Panc1 (cell line): Measurements from ENCODE around the gene ZNF526. TPM values are rescaled to one million over a fixed set of nuclear protein-coding genes. Genes with fewer than 3 reads are reported as not detected.

Experiments used
- ATAC-seq: fragments of 200-7000 bp; cut with Tn5 transposase; 2 replicates; pipeline ENCODE4 v1.9.1; 2020; ENCODE audit warnings: mild to moderate bottlenecking, moderate library complexity
- BruUV-seq: library from RNA; stranded (reverse); fragments of 400-500 nt; replicated peaks from 2 replicates; lab custom pipeline; 2021; lab: Mats Ljungman, UMichigan
- CTCF ChIA-PET: fragments of 300-600 bp; sonication (Branson Sonifier 250); formaldehyde crosslinking; loops from one replicate; lab custom pipeline; 2022; ENCODE audit warnings: antibody characterized with exemption; lab: Charles Lee
- POLR2A ChIA-PET: fragments of 300-600 bp; sonication (Branson Sonifier 250); formaldehyde crosslinking; loops from one replicate; lab custom pipeline; 2022; ENCODE audit warnings: antibody characterized with exemption; lab: Charles Lee
- DNase-seq: peaks from one replicate; pipeline ENCODE4 v3.0.0-alpha.2; 2010; ENCODE audit warnings: low read depth, low spot score
- H3K27ac ChIP-seq: 2 replicates; pipeline ENCODE4 v1.5.1; 2011; ENCODE audit warnings: mild to moderate bottlenecking, low read length, inconsistent platforms
- H3K27me3 ChIP-seq: fragments of 200-500 bp; sonication (Bioruptor generic); 2 replicates; pipeline ENCODE4 v1.6.0; 2014; ENCODE audit warnings: low read length, inconsistent platforms; ENCODE audit not compliant: control insufficient read depth, insufficient read depth
- H3K36me3 ChIP-seq: fragments of 200-500 bp; sonication (Bioruptor generic); 2 replicates; pipeline ENCODE4 v1.5.1; 2014; ENCODE audit warnings: inconsistent platforms, mild to moderate bottlenecking, low read length, moderate library complexity; ENCODE audit not compliant: control insufficient read depth, insufficient read depth
- H3K4me1 ChIP-seq: 2 replicates; pipeline ENCODE4 v1.5.1; 2011; ENCODE audit warnings: inconsistent platforms, mild to moderate bottlenecking, low read length, moderate library complexity; ENCODE audit not compliant: control insufficient read depth, insufficient read depth
- H3K4me3 ChIP-seq, 2 experiments: 2 replicates each; pipeline ENCODE4 v1.5.1; 2011 to 2012; ENCODE audit warnings: low read depth in 2 of 2, low read length in 2 of 2, mild to moderate bottlenecking in 2 of 2, inconsistent platforms in 1 of 2, moderate library complexity in 1 of 2
- H3K9me3 ChIP-seq: fragments of 200-500 bp; sonication (Bioruptor generic); 2 replicates; pipeline ENCODE4 v1.5.1; 2014; ENCODE audit warnings: low read depth, mild to moderate bottlenecking, inconsistent platforms, low read length, moderate library complexity; ENCODE audit not compliant: control insufficient read depth, insufficient read depth
- CTCF ChIP-seq: fragments of 450-650 bp; IDR thresholded peaks from 2 replicates; pipeline ENCODE4 v1.5.1; 2017; ENCODE audit warnings: mild to moderate bottlenecking
- POLR2AphosphoS5 ChIP-seq: IDR thresholded peaks from 2 replicates; pipeline ENCODE4 v1.6.1; 2012; ENCODE audit warnings: mild to moderate bottlenecking, low read depth, low read length, moderate library complexity
- SIN3A ChIP-seq: IDR thresholded peaks from 2 replicates; pipeline ENCODE4 v1.6.1; 2012; ENCODE audit warnings: low read depth, mild to moderate bottlenecking, low read length, moderate library complexity, borderline replicate concordance; ENCODE audit not compliant: insufficient read depth
- TCF7L2 ChIP-seq: IDR thresholded peaks from 2 replicates; pipeline ENCODE4 v1.6.1; 2011; ENCODE audit warnings: mild to moderate bottlenecking, low read depth, low read length, inconsistent platforms
- in situ Hi-C: cut with HindIII; loops from 2 replicates; pipeline ENCODE4 v1.10.0; 2016; ENCODE audit warnings: low sequenced_read_pairs, low pct_unique_long_range_greater_than_20kb
- intact Hi-C: fragments of 100-400 bp; cut with micrococcal nuclease; formaldehyde crosslinking; loops from one replicate; pipeline ENCODE4 v1.10.0; 2022; ENCODE audit not compliant: unreplicated experiment
- total RNA-seq: library from RNA; stranded (reverse); gene quantifications from one replicate; pipeline ENCODE4 v1.2.1, GENCODE V29; 2021; ENCODE audit not compliant: unreplicated experiment
- TF ChIP-seq, protein P1 (sequence below), 2 experiments: IDR thresholded peaks; 2 replicates each; pipeline ENCODE4 v1.6.1; 2011 to 2012; ENCODE audit warnings: low read depth in 2 of 2, control low read depth in 1 of 2, low read length in 1 of 2, mild to moderate bottlenecking in 1 of 2, moderate library complexity in 1 of 2; ENCODE audit not compliant: insufficient read depth in 1 of 2

Gene ZNF526
- total RNA-seq, 1 experiment from 2014 or later, result 10.5 TPM

- ATAC-seq, result no peak
- intact Hi-C loops, result no loop called here
- BruUV-seq, result no TSS peak
- in situ Hi-C loops, result no loop called here
- H3K36me3 ChIP-seq, result no peaks in the 10 kb centered on the region
- no peak for DNase-seq
- POLR2A ChIA-PET, result no interaction called here
- H3K27ac ChIP-seq, result no peak overlapping the region
- no peaks in the 10 kb centered on the region for H3K27me3 ChIP-seq
- H3K4me3 ChIP-seq, result no peak overlapping the region
- H3K9me3 ChIP-seq, result no peaks in the 10 kb centered on the region
- CTCF ChIA-PET, result no interaction called here
- no peaks in the 10 kb centered on the region for H3K4me1 ChIP-seq
- TF ChIP-seq, protein P1, sequence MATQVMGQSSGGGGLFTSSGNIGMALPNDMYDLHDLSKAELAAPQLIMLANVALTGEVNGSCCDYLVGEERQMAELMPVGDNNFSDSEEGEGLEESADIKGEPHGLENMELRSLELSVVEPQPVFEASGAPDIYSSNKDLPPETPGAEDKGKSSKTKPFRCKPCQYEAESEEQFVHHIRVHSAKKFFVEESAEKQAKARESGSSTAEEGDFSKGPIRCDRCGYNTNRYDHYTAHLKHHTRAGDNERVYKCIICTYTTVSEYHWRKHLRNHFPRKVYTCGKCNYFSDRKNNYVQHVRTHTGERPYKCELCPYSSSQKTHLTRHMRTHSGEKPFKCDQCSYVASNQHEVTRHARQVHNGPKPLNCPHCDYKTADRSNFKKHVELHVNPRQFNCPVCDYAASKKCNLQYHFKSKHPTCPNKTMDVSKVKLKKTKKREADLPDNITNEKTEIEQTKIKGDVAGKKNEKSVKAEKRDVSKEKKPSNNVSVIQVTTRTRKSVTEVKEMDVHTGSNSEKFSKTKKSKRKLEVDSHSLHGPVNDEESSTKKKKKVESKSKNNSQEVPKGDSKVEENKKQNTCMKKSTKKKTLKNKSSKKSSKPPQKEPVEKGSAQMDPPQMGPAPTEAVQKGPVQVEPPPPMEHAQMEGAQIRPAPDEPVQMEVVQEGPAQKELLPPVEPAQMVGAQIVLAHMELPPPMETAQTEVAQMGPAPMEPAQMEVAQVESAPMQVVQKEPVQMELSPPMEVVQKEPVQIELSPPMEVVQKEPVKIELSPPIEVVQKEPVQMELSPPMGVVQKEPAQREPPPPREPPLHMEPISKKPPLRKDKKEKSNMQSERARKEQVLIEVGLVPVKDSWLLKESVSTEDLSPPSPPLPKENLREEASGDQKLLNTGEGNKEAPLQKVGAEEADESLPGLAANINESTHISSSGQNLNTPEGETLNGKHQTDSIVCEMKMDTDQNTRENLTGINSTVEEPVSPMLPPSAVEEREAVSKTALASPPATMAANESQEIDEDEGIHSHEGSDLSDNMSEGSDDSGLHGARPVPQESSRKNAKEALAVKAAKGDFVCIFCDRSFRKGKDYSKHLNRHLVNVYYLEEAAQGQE (IDR thresholded peaks at IDR 0.05; ENCODE audit: insufficient read depth in 1 of 2, low read depth in 2 of 2, low read length in 1 of 2), result no peak
- TF ChIP-seq SIN3A, result no peak
- TF ChIP-seq TCF7L2, result no peak
- no peak for TF ChIP-seq CTCF
These were observed 26.4 kb upstream of the ZNF526 start for GRCh38 chr19:42193706-42194105.

DNA sequence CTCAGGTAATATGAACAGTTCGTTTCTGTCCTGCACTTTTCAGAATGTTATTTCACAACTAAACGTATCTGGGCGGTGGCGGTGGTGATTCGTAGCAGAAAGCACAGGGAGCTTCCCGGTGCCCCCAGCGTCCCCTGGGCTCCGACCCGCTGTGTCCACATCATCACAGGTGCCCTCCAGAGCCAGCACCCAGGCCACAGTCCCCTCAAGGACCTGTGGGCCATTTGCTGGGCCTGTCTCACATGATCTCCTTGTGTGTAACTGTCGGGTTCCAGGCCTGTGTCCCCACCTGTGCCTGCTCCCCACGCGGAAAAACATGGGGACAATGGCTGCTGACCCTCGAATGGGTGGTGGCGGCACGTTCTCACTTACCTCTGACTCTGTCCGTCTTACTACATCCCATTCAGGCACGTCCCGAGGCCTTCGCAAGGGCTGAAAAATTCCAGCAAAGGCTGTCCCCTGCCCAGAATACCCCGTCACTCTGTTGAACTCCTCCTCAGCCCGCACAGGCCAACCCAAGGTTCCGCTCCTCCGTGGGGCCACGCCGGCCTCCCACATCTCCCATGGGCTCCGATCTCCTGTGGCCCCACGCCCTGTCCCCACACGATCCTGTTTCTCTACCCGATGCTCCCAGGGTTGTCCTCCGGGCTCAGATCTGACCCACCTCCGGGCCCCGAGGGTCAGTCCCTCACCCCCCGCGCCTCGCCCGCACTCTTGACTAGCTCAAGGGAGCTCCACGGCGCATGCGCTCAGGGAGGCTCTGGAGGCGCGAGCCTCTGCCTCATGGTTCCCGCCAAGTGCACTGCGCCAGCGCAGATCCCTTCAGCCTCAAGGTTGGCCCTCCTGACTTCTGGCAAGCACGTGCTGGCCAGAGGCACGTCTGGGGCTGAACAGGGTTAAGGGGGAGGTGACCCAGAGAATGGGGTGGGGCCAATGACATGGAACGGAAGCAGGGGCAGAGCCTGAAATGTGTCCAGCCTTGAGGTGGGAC, 23.8 kb upstream of the ZNF526 start:
- ChIA-PET POLR2A (no interaction called here), CTCF (no interaction called here)
- no peaks in the 10 kb centered on the region for H3K9me3 ChIP-seq
- intact Hi-C loops (no loop called here), in situ Hi-C loops (no loop called here)
- TF ChIP-seq CTCF, result no peak
- no peak for TF ChIP-seq POLR2AphosphoS5
- no peak for TF ChIP-seq SIN3A
- TF ChIP-seq, protein P1 (IDR thresholded peaks at IDR 0.05; ENCODE audit: insufficient read depth in 1 of 2, low read depth in 2 of 2, low read length in 1 of 2), result no peak
- TF ChIP-seq TCF7L2, result no peak
- no peaks in the 10 kb centered on the region for H3K27me3 ChIP-seq
- ATAC-seq (peak; percentile 36; the same call in 1 of the 2 replicates), DNase-seq (no peak)
- no TSS peak for BruUV-seq
- no peak overlapping the region for H3K4me3 ChIP-seq
- H3K36me3 ChIP-seq, result no peaks in the 10 kb centered on the region
- H3K27ac ChIP-seq, result no peak overlapping the region
- no peaks in the 10 kb centered on the region for H3K4me1 ChIP-seq
